Measurements from ENCODE around the gene GPR132.
A peak's percentile ranks its signal among the peaks of the same experiment; 100 is the strongest.

The GPR132 gene

GRCh38 chr14:105020815-105021655 is 44.2 kb downstream of the GPR132 start, which contains the start of gene CDCA4:
Gene CDCA4 (minus strand): TSS chr14:105021083. CDS start chr14:105011929, 9,154 bp downstream.
- peak; percentile 95 to 96 for DNase-seq (ENCODE audit: low read depth in 2 of 2)

DNA sequence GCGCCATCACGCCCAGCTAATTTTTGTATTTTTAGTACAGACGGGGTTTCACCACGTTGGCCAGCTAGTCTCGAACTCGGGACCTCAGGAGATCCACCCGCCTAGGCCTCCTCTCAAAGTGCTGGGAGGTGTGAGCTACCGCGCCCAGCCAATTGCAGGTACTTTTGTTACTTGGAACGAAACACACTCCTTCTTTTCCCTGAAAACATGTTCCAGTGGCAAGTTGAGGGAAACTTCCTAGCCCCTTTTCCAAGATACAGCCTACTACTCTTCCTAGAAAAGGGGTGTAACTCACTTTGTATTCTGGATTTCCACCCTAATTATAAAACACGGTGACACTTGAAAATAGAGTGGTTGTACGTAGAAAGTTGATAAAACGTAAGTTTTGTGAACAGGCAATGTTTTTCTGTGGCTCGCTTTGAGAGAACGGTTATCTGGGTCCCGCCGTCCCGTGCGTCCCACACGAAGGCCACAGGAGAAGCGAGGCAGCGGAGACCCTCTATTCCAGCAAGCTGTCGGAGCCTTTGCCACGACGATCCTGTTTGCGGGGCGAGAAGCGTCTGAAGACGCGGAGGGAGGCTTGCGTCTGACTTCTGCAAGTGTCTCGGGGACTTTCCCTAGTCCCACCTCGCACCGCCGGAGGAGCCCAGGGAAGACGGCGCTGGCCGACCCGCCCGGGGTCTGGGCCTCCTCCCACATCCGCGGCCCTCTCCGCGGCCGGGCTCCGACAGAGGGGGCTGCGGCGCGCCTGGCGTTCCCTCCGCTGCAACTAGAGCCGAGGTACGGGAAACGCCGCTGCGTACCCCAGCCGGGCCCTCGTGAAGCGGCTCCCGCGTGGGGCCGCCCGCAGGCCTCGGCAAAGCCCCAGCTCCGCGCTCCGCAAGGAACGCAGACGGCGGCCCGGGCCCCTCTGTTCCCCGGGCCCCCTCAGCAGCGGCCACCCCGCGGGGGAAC is 45.1 kb downstream of the GPR132 start:
- peak; percentile 29 to 43 for DNase-seq (ENCODE audit: low read depth in 2 of 2)

DNA sequence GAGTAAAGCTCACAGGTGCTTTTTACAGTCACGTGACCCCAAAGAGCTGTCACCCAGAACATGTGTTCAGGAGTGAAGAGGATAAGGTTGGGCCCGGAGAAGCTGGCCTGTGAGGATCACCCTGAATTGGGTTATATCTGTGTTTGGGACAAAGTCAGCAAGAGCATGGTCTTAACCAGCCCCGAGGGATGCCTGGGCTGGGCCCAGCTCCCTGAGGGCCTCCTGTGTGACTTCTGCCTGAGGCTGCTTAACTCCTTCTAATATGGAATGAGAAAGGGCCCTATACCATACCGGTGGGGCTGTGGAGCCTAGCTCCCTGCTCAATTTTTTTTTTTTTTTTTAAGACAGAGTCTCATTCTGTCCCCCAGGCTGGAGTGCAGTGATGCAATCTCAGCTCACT is 46.8 kb downstream of the GPR132 start:
- DNase-seq (ENCODE audit: low read depth in 2 of 2) = no peak

DNA sequence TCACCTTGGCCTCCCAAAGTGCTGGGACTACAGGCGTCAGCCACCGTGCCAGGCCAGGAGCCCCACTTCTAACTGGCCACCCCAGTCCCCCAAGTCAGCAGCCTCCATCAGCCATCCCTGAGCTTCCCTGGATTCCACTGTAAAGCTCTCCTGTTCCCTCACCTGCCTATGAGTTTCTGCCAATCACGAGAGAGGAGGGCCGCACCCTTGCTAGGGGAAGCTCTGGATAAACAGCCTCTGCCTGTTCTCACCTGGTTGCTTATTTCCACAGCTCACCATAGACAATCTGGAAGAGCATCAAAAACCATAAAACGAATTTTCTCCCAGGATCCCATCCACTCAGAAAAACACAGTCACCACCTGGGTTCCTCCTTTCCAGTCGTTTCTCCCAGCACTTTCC is 49.3 kb downstream of the GPR132 start:
- DNase-seq (ENCODE audit: low read depth in 2 of 2) = no peak

GRCh38 chr14:105015242-105015641 is 50.0 kb downstream of the GPR132 start:
- DNase-seq (ENCODE audit: low read depth in 2 of 2) = no peak

DNA sequence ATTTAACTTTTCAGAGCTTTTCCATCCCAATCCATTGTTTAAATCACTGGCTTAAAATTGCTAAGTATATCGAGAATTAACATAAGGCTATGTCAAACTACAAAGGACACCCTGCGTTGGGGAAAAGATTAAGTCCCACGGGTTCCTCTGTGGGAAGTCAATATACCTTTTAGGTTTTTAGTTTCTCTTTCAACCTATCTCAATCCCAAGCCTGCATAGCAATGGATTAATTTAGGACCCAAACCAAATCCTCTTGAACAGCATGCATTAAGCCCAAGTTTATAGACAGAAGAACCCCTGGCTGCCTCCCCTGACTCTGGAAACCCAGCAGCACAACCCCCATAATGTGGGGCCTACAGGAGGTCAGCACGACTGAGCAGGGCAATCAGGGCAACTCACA is 50.6 kb downstream of the GPR132 start:
- no peak for DNase-seq (ENCODE audit: low read depth in 2 of 2)

GRCh38 chr14:105014032-105014431 is 51.2 kb downstream of the GPR132 start:
- DNase-seq (ENCODE audit: low read depth in 2 of 2) = no peak

- no peak for DNase-seq (ENCODE audit: low read depth in 2 of 2)
Measured at GRCh38 chr14:105013150-105013785, 52.0 kb downstream of the GPR132 start.

DNA sequence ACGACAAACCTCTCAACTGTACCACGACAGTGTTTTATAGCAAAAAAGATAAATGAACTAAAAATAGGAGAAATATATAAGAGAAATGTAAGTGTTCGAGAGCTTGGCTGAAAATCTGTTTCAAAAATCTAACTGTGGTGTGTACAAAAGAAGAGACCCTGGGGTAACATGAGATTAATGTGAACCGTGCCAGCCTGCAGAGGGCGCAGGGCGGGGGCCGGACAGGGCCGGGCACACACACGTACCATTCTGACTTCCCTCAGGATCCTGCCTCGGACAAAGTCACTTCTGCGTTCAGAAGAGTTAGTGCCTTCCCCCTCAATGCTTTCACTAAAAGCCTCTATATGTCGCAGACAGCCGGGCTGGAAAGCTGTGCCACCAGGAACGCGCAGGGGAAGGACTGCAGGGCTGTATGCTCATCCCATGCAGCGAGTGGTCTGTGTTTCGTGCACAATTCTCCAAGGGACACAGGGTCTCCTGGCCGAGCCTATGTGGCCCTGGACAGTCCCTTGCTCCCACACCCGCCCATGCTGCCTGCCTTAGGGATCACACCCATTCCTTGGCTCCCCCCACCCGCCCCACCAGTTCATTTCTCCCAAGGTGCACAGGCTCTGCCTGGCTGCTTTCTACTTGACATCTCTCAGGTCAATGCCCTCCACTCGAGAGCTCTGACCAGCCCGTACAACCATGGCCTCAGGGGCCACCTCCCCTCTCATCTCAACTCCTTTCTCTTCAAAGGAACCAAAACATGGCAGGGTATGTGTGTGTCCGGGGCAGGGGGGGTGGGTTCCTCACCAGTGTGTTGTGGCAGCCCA is 52.9 kb downstream of the GPR132 start:
- DNase-seq (ENCODE audit: low read depth in 2 of 2) = no peak

DNA sequence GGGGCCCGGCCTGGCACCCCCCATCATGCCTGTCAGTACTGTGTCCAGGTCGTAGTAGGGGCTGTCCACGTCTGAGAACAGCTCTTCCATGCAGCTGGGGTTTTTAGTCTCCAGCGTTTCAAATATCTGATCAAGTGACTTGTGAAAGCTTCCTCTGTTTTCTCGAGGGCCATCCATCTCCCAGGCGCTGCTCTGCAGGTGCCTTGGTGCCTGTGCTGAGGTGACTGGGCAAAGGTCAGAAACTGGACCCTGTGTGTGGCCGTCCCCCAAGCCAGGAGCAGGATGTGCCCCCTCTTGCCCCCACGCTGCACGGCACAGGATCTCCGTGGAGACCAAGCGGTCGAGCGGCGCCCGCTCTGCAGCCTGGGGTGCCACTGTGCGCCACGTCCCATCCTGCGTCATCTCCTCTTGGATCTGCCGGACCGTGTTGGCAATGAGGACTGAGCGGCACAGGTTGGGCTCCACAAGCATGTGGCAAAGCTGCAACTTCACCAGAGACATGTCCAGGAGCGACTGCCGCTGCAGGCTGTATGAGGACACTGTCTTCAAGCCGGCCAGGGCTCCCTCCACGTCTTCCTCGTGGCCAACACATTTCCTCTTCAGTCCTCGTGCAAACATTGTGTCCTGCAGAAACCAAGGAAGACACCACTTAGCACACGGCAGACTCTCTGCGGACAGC is 53.8 kb downstream of the GPR132 start:
- no peak for DNase-seq (ENCODE audit: low read depth in 2 of 2)

GRCh38 chr14:105010891-105011291 is 54.3 kb downstream of the GPR132 start:
- DNase-seq (ENCODE audit: low read depth in 2 of 2) = no peak

DNA sequence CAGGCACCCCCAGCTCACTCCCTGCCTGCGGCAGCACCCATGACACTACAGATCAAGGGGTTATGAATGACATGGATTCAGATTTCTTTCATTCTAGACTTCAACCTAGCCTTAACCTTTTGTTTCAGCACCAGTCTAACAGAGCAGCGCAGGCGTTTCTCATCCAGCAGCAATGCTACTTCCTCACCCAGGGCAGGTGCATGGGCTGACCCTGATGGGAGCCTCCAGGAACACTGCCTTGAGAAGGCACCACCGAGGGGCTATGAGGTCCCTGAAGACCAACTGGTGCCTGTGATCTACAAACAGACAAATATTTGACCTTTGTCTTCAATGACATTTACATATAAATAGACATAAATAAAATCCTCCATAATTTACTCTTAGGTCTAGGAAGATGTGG is 55.1 kb downstream of the GPR132 start:
- DNase-seq (ENCODE audit: low read depth in 2 of 2) = no peak

- no peak for DNase-seq (ENCODE audit: low read depth in 2 of 2)
Measured at GRCh38 chr14:105007593-105008264, 57.5 kb downstream of the GPR132 start.

DNA sequence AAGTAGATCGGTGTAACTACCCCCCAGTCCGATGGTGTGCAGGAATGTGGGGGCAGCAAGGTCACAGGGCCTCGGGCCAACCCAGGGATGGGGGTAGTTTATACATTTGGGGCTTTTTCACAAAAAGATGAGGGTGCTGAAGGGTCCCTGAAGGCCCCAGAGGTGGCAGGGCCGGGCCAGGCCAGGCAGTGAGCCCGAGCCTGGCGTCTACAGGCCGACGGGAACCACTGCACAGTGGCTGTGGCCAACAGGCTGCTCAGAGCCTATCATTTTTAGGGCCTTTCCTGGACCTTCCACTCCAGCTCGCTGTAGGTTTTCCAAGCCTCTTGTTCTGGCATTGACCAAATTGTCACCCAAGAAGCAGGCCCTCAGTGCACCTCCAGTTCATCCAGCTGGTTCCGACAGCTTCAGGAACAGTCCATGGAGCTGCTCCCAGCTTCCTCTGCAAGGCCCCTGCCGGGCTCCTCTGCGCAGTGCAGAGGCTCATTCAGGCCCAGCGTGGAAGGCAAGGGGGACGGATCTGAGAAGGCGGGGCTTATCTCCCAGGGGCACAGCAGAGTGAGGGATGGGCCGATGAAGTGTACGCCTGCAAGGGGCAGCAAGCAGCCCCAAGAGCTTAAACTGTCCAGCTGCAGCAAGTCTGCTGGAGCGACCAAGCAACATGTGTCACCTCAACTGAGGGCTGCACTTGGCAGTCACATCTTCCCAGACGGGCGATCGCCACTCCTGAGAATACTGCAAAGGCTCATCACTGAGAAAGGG is 58.2 kb downstream of the GPR132 start:
- no peak for DNase-seq (ENCODE audit: low read depth in 2 of 2)

GRCh38 chr14:105005929-105006830 is 59.0 kb downstream of the GPR132 start:
- DNase-seq (ENCODE audit: low read depth in 2 of 2) = no peak

DNA sequence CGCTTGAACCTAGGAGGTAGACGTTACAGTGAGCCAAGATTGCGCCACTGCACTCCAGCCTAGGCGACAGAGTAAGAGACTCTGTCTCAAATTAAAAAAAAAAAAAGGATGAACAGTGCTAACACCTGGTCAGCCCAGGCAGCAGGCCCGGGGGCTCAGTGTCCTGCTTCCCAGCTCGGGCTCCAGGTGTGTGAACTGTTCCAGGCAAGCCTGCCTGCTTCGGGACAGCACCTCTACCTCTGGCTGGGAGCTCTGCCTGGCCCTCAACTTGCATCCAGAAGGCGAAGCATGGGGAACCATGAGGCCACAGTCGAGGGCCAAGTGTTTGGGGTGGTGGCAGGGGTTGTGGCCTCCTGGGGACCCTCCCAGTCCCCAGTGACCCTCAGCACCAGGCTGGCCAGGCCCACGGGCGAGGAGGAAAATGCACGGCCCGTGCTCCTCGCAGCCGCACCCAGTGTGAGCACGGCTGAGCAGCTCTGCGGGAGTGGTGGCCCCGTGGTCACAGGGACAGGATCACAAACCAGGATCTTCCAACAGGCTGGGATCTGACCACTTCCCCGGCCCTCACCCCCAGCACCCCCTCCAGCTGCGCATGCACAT is 59.8 kb downstream of the GPR132 start:
- no peak for DNase-seq (ENCODE audit: low read depth in 2 of 2)

Measured in stimulated activated CD4-positive, alpha-beta T cell treated with anti-CD3 and anti-CD28 coated beads, Interleukin-12 subunit alpha, Interleukin-12 subunit beta, amount 100 ng/mL, for 24 hours (primary cell).